GM23338 (cell line): ENCODE results near the gene PRPF18. TPM values are rescaled to one million over a fixed set of nuclear protein-coding genes. Genes with fewer than 3 reads are reported as not detected.

ENCODE experiments used
- ATAC-seq: fragments of 200-7000 bp; cut with Tn5 transposase; 3 replicates; pipeline ENCODE4 v1.9.1; 2020
- DNase-seq: peaks from one replicate; pipeline ENCODE4 v3.0.0-alpha.2; 2015; ENCODE audit warnings: low spot score
- H2AFZ ChIP-seq: fragments of 200-600 bp; sonication (generic); 2 replicates; pipeline ENCODE4 v1.8.0; 2016; ENCODE audit warnings: antibody characterized with exemption, mild to moderate bottlenecking, moderate library complexity
- H3F3A ChIP-seq: fragments of 200-600 bp; sonication (generic); replicated peaks from 2 replicates; pipeline ENCODE4 v1.8.0; 2017; ENCODE audit warnings: antibody characterized with exemption, mixed run types, low read depth
- H3K27ac ChIP-seq: fragments of 200-600 bp; sonication (generic); 2 replicates; pipeline ENCODE4 v1.6.1; 2016; ENCODE audit warnings: low read depth
- H3K27me3 ChIP-seq: fragments of 200-600 bp; sonication (generic); 2 replicates; pipeline ENCODE4 v1.8.0; 2016; ENCODE audit warnings: mild to moderate bottlenecking, mixed run types, moderate library complexity; ENCODE audit not compliant: insufficient read depth
- H3K36me3 ChIP-seq: fragments of 200-600 bp; sonication (generic); 2 replicates; pipeline ENCODE4 v1.8.0; 2016; ENCODE audit warnings: mild to moderate bottlenecking; ENCODE audit not compliant: insufficient read depth
- H3K4me1 ChIP-seq: fragments of 200-600 bp; sonication (generic); 2 replicates; pipeline ENCODE4 v1.8.0; 2016; ENCODE audit warnings: mild to moderate bottlenecking, moderate library complexity; ENCODE audit not compliant: insufficient read depth
- H3K4me2 ChIP-seq: fragments of 200-600 bp; sonication (generic); 2 replicates; pipeline ENCODE4 v1.7.1; 2017; ENCODE audit warnings: mixed run types
- H3K4me3 ChIP-seq: fragments of 200-600 bp; sonication (generic); 2 replicates; pipeline ENCODE4 v1.6.1; 2016; ENCODE audit warnings: mixed run types
- H3K79me2 ChIP-seq: fragments of 200-600 bp; sonication (generic); replicated peaks from 2 replicates; pipeline ENCODE4 v1.8.0; 2017; ENCODE audit warnings: mild to moderate bottlenecking; ENCODE audit not compliant: insufficient read depth
- H3K9me2 ChIP-seq: fragments of 200-600 bp; sonication (generic); 2 replicates; pipeline ENCODE4 v1.8.0; 2017; ENCODE audit not compliant: insufficient read depth
- H4K20me1 ChIP-seq: fragments of 200-600 bp; sonication (generic); replicated peaks from 2 replicates; pipeline ENCODE4 v1.8.0; 2017; ENCODE audit warnings: mild to moderate bottlenecking; ENCODE audit not compliant: insufficient read depth
- H3K27ac Mint-ChIP-seq: 2 replicates; pipeline ENCODE4 v1.8.0; 2020; ENCODE audit warnings: inconsistent platforms, mild to moderate bottlenecking, moderate library complexity, mixed read lengths
- H3K27me3 Mint-ChIP-seq: 3 replicates; pipeline ENCODE4 v1.8.0; 2022; ENCODE audit warnings: low read depth, mild to moderate bottlenecking, moderate library complexity, mixed read lengths, inconsistent platforms; ENCODE audit not compliant: insufficient read depth, poor library complexity
- H3K36me3 Mint-ChIP-seq: 3 replicates; pipeline ENCODE4 v1.8.0; 2021; ENCODE audit warnings: low read depth, mild to moderate bottlenecking, inconsistent platforms, moderate library complexity, mixed read lengths
- H3K4me1 Mint-ChIP-seq: 3 replicates; pipeline ENCODE4 v1.8.0; 2020; ENCODE audit warnings: mild to moderate bottlenecking, inconsistent platforms, mixed read lengths
- H3K4me3 Mint-ChIP-seq: 3 replicates; pipeline ENCODE4 v1.8.0; 2021; ENCODE audit warnings: moderate library complexity, mild to moderate bottlenecking, inconsistent platforms, mixed read lengths
- H3K9me3 Mint-ChIP-seq: 3 replicates; pipeline ENCODE4 v1.8.0; 2020; ENCODE audit warnings: moderate library complexity, mild to moderate bottlenecking, inconsistent platforms, mixed read lengths
- CREB1 ChIP-seq: fragments of 250-450 bp; sonication (Bioruptor Pico); IDR thresholded peaks from 2 replicates; pipeline ENCODE4 v1.5.0; 2020; ENCODE audit warnings: low read depth, mild to moderate bottlenecking, moderate library complexity
- CTCF ChIP-seq, 2 experiments: fragments of 200-600 bp in 1 of 2; sonication (generic) in 1 of 2; conservative IDR thresholded peaks; 2 replicates each; pipeline versions ENCODE4 v1.5.1 to v1.6.1; 2016 to 2017; ENCODE audit warnings: antibody characterized with exemption in 2 of 2, low read depth in 2 of 2, mild to moderate bottlenecking in 2 of 2, moderate library complexity in 1 of 2
- ETS1 ChIP-seq: IDR thresholded peaks from 2 replicates; pipeline ENCODE4 v1.6.1; 2016; ENCODE audit warnings: antibody characterized with exemption
- JUNB ChIP-seq: IDR thresholded peaks from one replicate; pipeline ENCODE4 v1.6.1; 2016; ENCODE audit warnings: antibody characterized with exemption; ENCODE audit not compliant: unreplicated experiment
- POLR2AphosphoS5 ChIP-seq: IDR thresholded peaks from 2 replicates; pipeline ENCODE4 v1.6.1; 2016; ENCODE audit warnings: antibody characterized with exemption, low read depth
- REST ChIP-seq: IDR thresholded peaks from one replicate; pipeline ENCODE4 v1.6.1; 2018; ENCODE audit warnings: antibody characterized with exemption; ENCODE audit not compliant: unreplicated experiment
- ZNF114 ChIP-seq: fragments of 250-450 bp; sonication (Bioruptor Pico); IDR thresholded peaks from 2 replicates; pipeline ENCODE4 v1.5.0; 2020; ENCODE audit warnings: mild to moderate bottlenecking, moderate library complexity
- ZNF331 ChIP-seq: fragments of 250-450 bp; sonication (Bioruptor Pico); IDR thresholded peaks from 2 replicates; pipeline ENCODE4 v1.5.0; 2020; ENCODE audit warnings: low read depth, mild to moderate bottlenecking, moderate library complexity
- polyA plus RNA-seq: library from polyadenylated mRNA; unstranded; fragments of >200 nt; fragmentation: Nextera tagmentation; extraction: Ambion mirVana; gene quantifications from 2 replicates; pipeline ENCODE4 v1.2.1, GENCODE V29; 2016
- total RNA-seq: library from RNA; depleted of rRNA; stranded (reverse); fragments of >200 nt; shearing (Covaris generic); gene quantifications from 2 replicates; pipeline ENCODE4 v1.2.3, GENCODE V29; 2014

Gene PRPF18
- total and polyA plus RNA-seq, 2 experiments from 2014 or later = 15.1 to 17.2 TPM

- TF ChIP-seq ZNF331 (CRISPR knock-in tag) = no peak
- no peak for TF ChIP-seq CREB1
- no peak for TF ChIP-seq JUNB
- H3F3A ChIP-seq = no peaks in the 10 kb centered on the region
- H3K9me2 ChIP-seq = no peaks in the 10 kb centered on the region
- H4K20me1 ChIP-seq = no peaks in the 10 kb centered on the region
- H3K27me3 ChIP-seq = no peaks in the 10 kb centered on the region
- H3K4me2 ChIP-seq = no peak overlapping the region
- DNase-seq (peak; percentile 17), ATAC-seq (no peak)
- Mint-ChIP-seq H3K4me3 (no peak overlapping the region), H3K9me3 (no peaks in the 10 kb centered on the region), H3K27me3 (peaks cover 1% of the 10 kb centered on the region), H3K4me1 (peaks cover 4% of the 10 kb centered on the region), H3K36me3 (peaks cover 6% of the 10 kb centered on the region; the same call in 1 of the 3 replicates), H3K27ac (no peak overlapping the region)
- no peaks in the 10 kb centered on the region for H3K36me3 ChIP-seq
- H3K27ac ChIP-seq = no peak overlapping the region
- no peak overlapping the region for H2AFZ ChIP-seq
- no peak overlapping the region for H3K4me3 ChIP-seq
- H3K4me1 ChIP-seq = peaks cover under 1% of the 10 kb centered on the region; the same call in 1 of the 2 replicates
- no peaks in the 10 kb centered on the region for H3K79me2 ChIP-seq
Observed at GRCh38 chr10:13633689-13634088, 46.9 kb downstream of the PRPF18 start.

- H2AFZ ChIP-seq = no peak overlapping the region
- no peak overlapping the region for H3K4me3 ChIP-seq
- H3K4me1 ChIP-seq = no peaks in the 10 kb centered on the region
- peak overlapping the region; percentile 50; the same call in 1 of the 2 replicates for H3K27ac Mint-ChIP-seq
- peaks cover 1% of the 10 kb centered on the region for H3K27me3 Mint-ChIP-seq
- no peak overlapping the region for H3K4me2 ChIP-seq
- no peaks in the 10 kb centered on the region for H3K27me3 ChIP-seq
- no peaks in the 10 kb centered on the region for H3K4me1 Mint-ChIP-seq
- H3K79me2 ChIP-seq = no peaks in the 10 kb centered on the region
- H3K36me3 ChIP-seq = no peaks in the 10 kb centered on the region
- H3F3A ChIP-seq = no peaks in the 10 kb centered on the region
- H3K9me3 Mint-ChIP-seq = no peaks in the 10 kb centered on the region
- H4K20me1 ChIP-seq = no peaks in the 10 kb centered on the region
- H3K36me3 Mint-ChIP-seq = peaks cover 9% of the 10 kb centered on the region; the same call in 1 of the 3 replicates
- TF ChIP-seq JUNB = no peak
- no peak for TF ChIP-seq ZNF114 (CRISPR knock-in tag)
- no peak for TF ChIP-seq POLR2AphosphoS5
- TF ChIP-seq REST = no peak
- no peak for TF ChIP-seq CTCF (conservative IDR thresholded peaks at IDR 0.05; ENCODE audit: low read depth in 2 of 2)
- no peak for TF ChIP-seq ETS1
- H3K4me3 Mint-ChIP-seq = no peak overlapping the region
- ATAC-seq = no peak
- no peak for DNase-seq
- H3K9me2 ChIP-seq = no peaks in the 10 kb centered on the region
- H3K27ac ChIP-seq = peak overlapping the region; percentile 67; the same call in 1 of the 2 replicates
Observed at GRCh38 chr10:13634207-13634606, 47.4 kb downstream of the PRPF18 start.
